Colon (tissue), 2 donors: ENCODE data around the gene BHLHA15.

Experiments
- FAIRE-seq: peaks from 2 replicates; lab custom pipeline; 2012; peaks lifted over from hg19 to GRCh38; lab: Jason Lieb, UNC
- donor health status: control.
- donor health status: control.

The BHLHA15 gene

GRCh38 chr7:98225913-98226614, 14.8 kb downstream of the BHLHA15 start:
- no peak for FAIRE-seq

- FAIRE-seq, result no peak
Observed at GRCh38 chr7:98227939-98228338, 16.7 kb downstream of the BHLHA15 start.

- no peak for FAIRE-seq
Observed at GRCh38 chr7:98228801-98229200, 17.6 kb downstream of the BHLHA15 start.

GRCh38 chr7:98229441-98229840, 18.2 kb downstream of the BHLHA15 start:
- no peak for FAIRE-seq

- no peak for FAIRE-seq
Observed at GRCh38 chr7:98229991-98230745, 18.9 kb downstream of the BHLHA15 start.

- no peak for FAIRE-seq
Observed at GRCh38 chr7:98230746-98231471, 19.7 kb downstream of the BHLHA15 start.

GRCh38 chr7:98231493-98232262, 20.4 kb downstream of the BHLHA15 start:
- FAIRE-seq, result no peak

- no peak for FAIRE-seq
Observed at GRCh38 chr7:98232263-98232585, 21.0 kb downstream of the BHLHA15 start.

- FAIRE-seq, result no peak
Observed at GRCh38 chr7:98232799-98233198, 21.6 kb downstream of the BHLHA15 start.

GRCh38 chr7:98233219-98234070, 22.2 kb downstream of the BHLHA15 start:
- FAIRE-seq, result no peak

- no peak for FAIRE-seq
Observed at GRCh38 chr7:98234429-98235147, 23.3 kb downstream of the BHLHA15 start.

- FAIRE-seq, result no peak
Observed at GRCh38 chr7:98235901-98236300, 24.7 kb downstream of the BHLHA15 start.

GRCh38 chr7:98236355-98237185, 25.3 kb downstream of the BHLHA15 start:
- no peak for FAIRE-seq

GRCh38 chr7:98238076-98238475, 26.8 kb downstream of the BHLHA15 start:
- FAIRE-seq, result no peak

- FAIRE-seq, result no peak
Observed at GRCh38 chr7:98238976-98239375, 27.7 kb downstream of the BHLHA15 start.

GRCh38 chr7:98240961-98241673, 29.9 kb downstream of the BHLHA15 start:
- no peak for FAIRE-seq

GRCh38 chr7:98241674-98242241, 30.5 kb downstream of the BHLHA15 start:
- no peak for FAIRE-seq

GRCh38 chr7:98242342-98242741, 31.1 kb downstream of the BHLHA15 start:
- no peak for FAIRE-seq

- FAIRE-seq, result no peak
Observed at GRCh38 chr7:98242934-98243333, 31.7 kb downstream of the BHLHA15 start.
